ENCODE data around the gene PRMT3.

- TF ChIP-seq ZSCAN5A (tag by site-specific recombination; IDR thresholded peaks at IDR 0.05) (no peak), YY1 (tag by site-specific recombination; IDR thresholded peaks at IDR 0.05) (no peak), CTCF (tag by site-specific recombination; IDR thresholded peaks at IDR 0.05) (no peak), EGR2 (tag by site-specific recombination; IDR thresholded peaks at IDR 0.05; ENCODE audit: low read depth) (no peak), ZNF274 (IDR thresholded peaks at IDR 0.05; ENCODE audit: low read length) (no peak), ZNF274 (tag by site-specific recombination; IDR thresholded peaks at IDR 0.05; ENCODE audit: borderline replicate concordance) (no peak)
- TF ChIP-seq, protein P1, sequence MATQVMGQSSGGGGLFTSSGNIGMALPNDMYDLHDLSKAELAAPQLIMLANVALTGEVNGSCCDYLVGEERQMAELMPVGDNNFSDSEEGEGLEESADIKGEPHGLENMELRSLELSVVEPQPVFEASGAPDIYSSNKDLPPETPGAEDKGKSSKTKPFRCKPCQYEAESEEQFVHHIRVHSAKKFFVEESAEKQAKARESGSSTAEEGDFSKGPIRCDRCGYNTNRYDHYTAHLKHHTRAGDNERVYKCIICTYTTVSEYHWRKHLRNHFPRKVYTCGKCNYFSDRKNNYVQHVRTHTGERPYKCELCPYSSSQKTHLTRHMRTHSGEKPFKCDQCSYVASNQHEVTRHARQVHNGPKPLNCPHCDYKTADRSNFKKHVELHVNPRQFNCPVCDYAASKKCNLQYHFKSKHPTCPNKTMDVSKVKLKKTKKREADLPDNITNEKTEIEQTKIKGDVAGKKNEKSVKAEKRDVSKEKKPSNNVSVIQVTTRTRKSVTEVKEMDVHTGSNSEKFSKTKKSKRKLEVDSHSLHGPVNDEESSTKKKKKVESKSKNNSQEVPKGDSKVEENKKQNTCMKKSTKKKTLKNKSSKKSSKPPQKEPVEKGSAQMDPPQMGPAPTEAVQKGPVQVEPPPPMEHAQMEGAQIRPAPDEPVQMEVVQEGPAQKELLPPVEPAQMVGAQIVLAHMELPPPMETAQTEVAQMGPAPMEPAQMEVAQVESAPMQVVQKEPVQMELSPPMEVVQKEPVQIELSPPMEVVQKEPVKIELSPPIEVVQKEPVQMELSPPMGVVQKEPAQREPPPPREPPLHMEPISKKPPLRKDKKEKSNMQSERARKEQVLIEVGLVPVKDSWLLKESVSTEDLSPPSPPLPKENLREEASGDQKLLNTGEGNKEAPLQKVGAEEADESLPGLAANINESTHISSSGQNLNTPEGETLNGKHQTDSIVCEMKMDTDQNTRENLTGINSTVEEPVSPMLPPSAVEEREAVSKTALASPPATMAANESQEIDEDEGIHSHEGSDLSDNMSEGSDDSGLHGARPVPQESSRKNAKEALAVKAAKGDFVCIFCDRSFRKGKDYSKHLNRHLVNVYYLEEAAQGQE (tag by site-specific recombination; IDR thresholded peaks at IDR 0.05): no peak
Measured at GRCh38 chr11:20363149-20363499, 24.4 kb upstream of the PRMT3 start.
